Testis (tissue), 2 donors: ENCODE data around the gene HSPA12A.

Experiments used
- CTCF ChIP-seq, 3 experiments: fragments of 450-650 bp in 2 of 3; fragments of 200-600 bp in 1 of 3; sonication (generic) in 1 of 3; IDR thresholded peaks; one replicate each; pipeline ENCODE4 v1.5.1; 2016 to 2019; ENCODE audit warnings: antibody characterized with exemption in 3 of 3, mild to moderate bottlenecking in 2 of 3, moderate library complexity in 1 of 3
- POLR2A ChIP-seq: fragments of 450-650 bp; IDR thresholded peaks from one replicate; pipeline ENCODE4 v1.6.1; 2017; ENCODE audit warnings: antibody characterized with exemption, mild to moderate bottlenecking, moderate library complexity

- TF ChIP-seq CTCF (IDR thresholded peaks at IDR 0.05) = no peak
- TF ChIP-seq POLR2A = no peak
These were observed 40.8 kb upstream of the HSPA12A start for GRCh38 chr10:116783011-116783655.
